Mesendoderm (in vitro differentiated cells): ENCODE data around the gene OR2L3. TPM values are rescaled to one million over a fixed set of nuclear protein-coding genes. Genes with fewer than 3 reads are reported as not detected.
A peak's percentile ranks its signal among the peaks of the same experiment; 100 is the strongest.

Source experiments
- DNase-seq: peaks from one replicate; pipeline ENCODE4 v3.0.0; 2013
- H2AK5ac ChIP-seq: 2 replicates; pipeline ENCODE4 v1.6.1; 2013; ENCODE audit warnings: low read length, inconsistent platforms
- H2BK120ac ChIP-seq: 2 replicates; pipeline ENCODE4 v1.6.1; 2013; ENCODE audit warnings: low read depth, mild to moderate bottlenecking, low read length, moderate library complexity, mixed read lengths
- H2BK15ac ChIP-seq: replicated peaks from 2 replicates; pipeline ENCODE4 v1.6.1; 2013; ENCODE audit warnings: low read depth, mild to moderate bottlenecking, moderate library complexity
- H2BK5ac ChIP-seq: 2 replicates; pipeline ENCODE4 v1.6.1; 2013; ENCODE audit warnings: low read length, inconsistent platforms
- H3K18ac ChIP-seq: 2 replicates; pipeline ENCODE4 v1.6.1; 2013; ENCODE audit warnings: mild to moderate bottlenecking, low read length, mixed read lengths
- H3K23ac ChIP-seq: one replicate; pipeline ENCODE4 v1.6.1; 2013; ENCODE audit warnings: low read length
- H3K27ac ChIP-seq: 2 replicates; pipeline ENCODE4 v1.5.1; 2013; ENCODE audit warnings: low read depth, mild to moderate bottlenecking, inconsistent platforms, low read length, moderate library complexity
- H3K27me3 ChIP-seq: 2 replicates; pipeline ENCODE4 v1.6.1; 2013; ENCODE audit warnings: low read length, control low read depth, mild to moderate bottlenecking, inconsistent platforms; ENCODE audit not compliant: insufficient read depth, poor library complexity
- H3K36me3 ChIP-seq: 2 replicates; pipeline ENCODE4 v1.6.1; 2013; ENCODE audit warnings: low read length, inconsistent platforms; ENCODE audit not compliant: control insufficient read depth, insufficient read depth
- H3K4ac ChIP-seq: one replicate; pipeline ENCODE4 v1.6.1; 2013; ENCODE audit warnings: low read depth, mild to moderate bottlenecking, low read length, moderate library complexity
- H3K4me1 ChIP-seq: 2 replicates; pipeline ENCODE4 v1.6.1; 2013; ENCODE audit warnings: low read depth, low read length, inconsistent platforms; ENCODE audit not compliant: control insufficient read depth
- H3K4me2 ChIP-seq: 2 replicates; pipeline ENCODE4 v1.6.1; 2013; ENCODE audit warnings: low read length
- H3K4me3 ChIP-seq: 2 replicates; pipeline ENCODE4 v1.5.1; 2013; ENCODE audit warnings: mild to moderate bottlenecking, low read length
- H3K56ac ChIP-seq: one replicate; pipeline ENCODE4 v1.6.1; 2013; ENCODE audit warnings: low read length
- H3K79me1 ChIP-seq: 2 replicates; pipeline ENCODE4 v1.6.1; 2013; ENCODE audit warnings: low read length, inconsistent platforms
- H3K79me2 ChIP-seq: 2 replicates; pipeline ENCODE4 v1.6.1; 2013; ENCODE audit warnings: mild to moderate bottlenecking, low read length; ENCODE audit not compliant: control insufficient read depth, insufficient read depth
- H3K9ac ChIP-seq: 2 replicates; pipeline ENCODE4 v1.6.1; 2013; ENCODE audit warnings: low read length, inconsistent platforms
- H4K5ac ChIP-seq: one replicate; pipeline ENCODE4 v1.6.1; 2013; ENCODE audit warnings: low read length
- H4K8ac ChIP-seq: one replicate; pipeline ENCODE4 v1.6.1; 2013; ENCODE audit warnings: low read depth, mild to moderate bottlenecking, control low read depth, low read length, moderate library complexity
- WGBS: extraction: QIAGEN DNeasy Blood & Tissue Kit; methylation state at CpG from one replicate; pipeline ENCODE4 v1.1.7; 2013; ENCODE audit warnings: low lambda C conversion rate, missing lambda C conversion rate; ENCODE audit not compliant: insufficient coverage; ENCODE audit errors: extremely low coverage; 5-methylcytosine and 5-hydroxymethylcytosine counted together
- small RNA-seq: library from polyadenylated mRNA; stranded (forward); fragments of <200 nt; extraction: miRNeasy Mini kit (QIAGEN cat#:217004); gene quantifications from one replicate; pipeline ENCODE3, GENCODE V24; 2013; ENCODE audit not compliant: insufficient read depth

Gene OR2L3

DNA sequence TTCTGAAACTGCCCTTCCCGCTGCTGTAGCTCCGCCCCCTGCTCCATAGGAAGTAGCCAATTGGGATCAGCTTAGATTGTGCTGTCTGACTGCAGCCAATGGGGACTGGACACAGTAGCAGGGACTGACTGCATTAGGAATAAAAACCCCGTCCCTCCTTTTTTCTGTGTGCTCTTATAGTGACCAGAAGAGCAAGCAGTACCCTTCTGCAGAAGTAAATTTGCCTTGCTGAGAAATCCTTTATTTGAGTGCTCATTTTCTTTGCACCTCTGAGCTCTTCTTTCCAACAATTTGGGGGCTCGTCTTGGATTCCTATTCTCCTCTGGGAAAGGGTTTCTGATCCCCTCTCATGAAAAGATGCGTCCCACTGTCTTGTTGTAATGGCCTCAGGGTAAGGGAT is 64.5 kb downstream of the OR2L3 start:
- H3K9ac ChIP-seq: no peak overlapping the region
- H4K8ac ChIP-seq: no peak overlapping the region
- no peaks in the 10 kb centered on the region for H3K4me1 ChIP-seq
- no peak overlapping the region for H3K4ac ChIP-seq
- no peak overlapping the region for H3K18ac ChIP-seq
- H3K4me3 ChIP-seq: no peak overlapping the region
- H2BK15ac ChIP-seq: no peak overlapping the region
- peak; percentile 35 for DNase-seq
- no peaks in the 10 kb centered on the region for H3K79me2 ChIP-seq
- H2BK5ac ChIP-seq: no peak overlapping the region
- no peak overlapping the region for H3K56ac ChIP-seq
- no peak overlapping the region for H2BK120ac ChIP-seq
- no peak overlapping the region for H4K5ac ChIP-seq
- H3K27ac ChIP-seq: no peak overlapping the region
- no peak overlapping the region for H3K23ac ChIP-seq
- no peaks in the 10 kb centered on the region for H3K79me1 ChIP-seq
- H3K27me3 ChIP-seq: no peaks in the 10 kb centered on the region
- no CpG with 5 or more reads among the region's 5 CpGs for WGBS
- H3K4me2 ChIP-seq: no peak overlapping the region
- H2AK5ac ChIP-seq: no peak overlapping the region
- H3K36me3 ChIP-seq: no peaks in the 10 kb centered on the region

Small RNAs within 50 kb of the gene (small RNA-seq; reads per million reads assigned to genes)
- not detected for gene RF00019
